Brain microvascular endothelial cell (primary cell): ENCODE measurements around the gene YAP1.
"Not testable (repeated sequence)": the region's sequence is repeated elsewhere in the genome, so short reads cannot be mapped to it uniquely, and the experiment has no call there.

ENCODE experiments used
- DNase-seq: peaks from one replicate; pipeline ENCODE4 v3.0.0-alpha.2; 2020
- H3K27ac ChIP-seq: fragments of 250-450 bp; sonication (Bioruptor Pico); 2 replicates; pipeline ENCODE4 v1.5.1; 2020; ENCODE audit warnings: mild to moderate bottlenecking, moderate library complexity
- H3K27me3 ChIP-seq: fragments of 250-450 bp; sonication (Bioruptor Pico); replicated peaks from 2 replicates; pipeline ENCODE4 v1.5.1; 2020; ENCODE audit warnings: mild to moderate bottlenecking
- H3K36me3 ChIP-seq: fragments of 250-450 bp; sonication (Bioruptor Pico); replicated peaks from 2 replicates; pipeline ENCODE4 v1.5.1; 2020; ENCODE audit warnings: mild to moderate bottlenecking
- H3K4me3 ChIP-seq: 2 replicates; pipeline ENCODE4 v1.5.1; 2011; ENCODE audit warnings: low read depth, mild to moderate bottlenecking, control low read depth, low read length, moderate library complexity
- CTCF ChIP-seq: IDR thresholded peaks from 2 replicates; pipeline ENCODE4 v1.5.1; 2011; ENCODE audit warnings: low read depth, mild to moderate bottlenecking, moderate library complexity, low read length, control low read depth, inconsistent platforms; ENCODE audit errors: missing control alignments
- in situ Hi-C: cut with HindIII; loops from 2 replicates; pipeline ENCODE4 v1.10.0; 2017; ENCODE audit warnings: low sequenced_read_pairs, low pct_ligation_motif_present

YAP1 gene

GRCh38 chr11:102263379-102264003 lies 153.2 kb downstream of the YAP1 start:
- Histone ChIP-seq H3K36me3 (no peaks in the 10 kb centered on the region), H3K27me3 (no peaks in the 10 kb centered on the region), H3K27ac (no peak overlapping the region), H3K4me3 (no peak overlapping the region)
- no peak for DNase-seq
- no peak for TF ChIP-seq CTCF
- in situ Hi-C loops: no loop called here

DNA sequence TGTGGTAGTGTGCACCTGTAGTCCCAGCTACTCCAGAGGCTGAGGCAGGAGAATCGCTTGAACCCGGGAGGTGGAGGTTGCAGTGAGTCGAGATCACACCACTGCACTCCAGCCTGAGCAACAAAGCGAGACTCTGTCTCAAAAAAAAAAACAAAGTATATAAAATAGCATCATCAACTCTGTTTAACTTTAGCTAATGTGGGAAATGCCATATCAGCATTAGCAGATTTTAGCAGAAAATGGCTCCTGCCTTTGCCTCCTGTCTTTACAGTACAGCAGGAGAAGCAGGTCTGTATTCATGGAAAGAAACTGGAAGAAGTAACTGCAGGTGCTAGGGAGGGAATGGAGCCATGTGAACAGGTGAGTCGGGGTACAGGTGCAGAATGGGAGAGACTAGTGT lies 154.5 kb downstream of the YAP1 start:
- in situ Hi-C loops, H3K4me3 ChIP-seq: not testable (repeated sequence)

GRCh38 chr11:102266099-102266498 lies 155.9 kb downstream of the YAP1 start:
- TF ChIP-seq CTCF: no peak
- in situ Hi-C loops: no loop called here
- H3K36me3 ChIP-seq: no peaks in the 10 kb centered on the region
- DNase-seq: no peak
- no peak overlapping the region for H3K4me3 ChIP-seq
- no peak overlapping the region for H3K27ac ChIP-seq
- no peaks in the 10 kb centered on the region for H3K27me3 ChIP-seq

More for the DNA sequence above, 154.5 kb downstream of the YAP1 start:
- H3K36me3 ChIP-seq, DNase-seq, H3K27me3 ChIP-seq, H3K27ac ChIP-seq: not testable (repeated sequence)

DNA sequence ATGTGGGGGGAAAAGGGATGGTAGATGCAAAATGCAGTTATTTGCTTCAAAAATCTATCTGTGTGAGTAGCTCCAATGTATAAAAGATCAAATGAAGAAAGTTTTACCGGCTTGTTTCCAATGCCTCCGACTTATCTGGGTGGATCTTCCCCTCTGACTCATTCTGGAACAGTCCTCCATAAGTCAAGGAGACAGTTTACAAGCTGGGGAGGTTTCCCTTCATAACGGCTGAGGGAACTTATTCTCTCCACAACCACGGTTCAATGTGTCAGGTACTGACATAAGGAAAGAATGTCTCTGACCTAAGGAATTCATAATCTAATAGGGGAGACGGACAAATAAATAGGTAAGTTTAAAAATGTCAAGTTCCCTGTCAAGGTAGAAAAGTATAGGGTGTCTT lies 157.4 kb downstream of the YAP1 start:
- Histone ChIP-seq H3K36me3 (no peaks in the 10 kb centered on the region), H3K27ac (no peak overlapping the region), H3K27me3 (no peaks in the 10 kb centered on the region), H3K4me3 (no peak overlapping the region)
- in situ Hi-C loops: no loop called here
- TF ChIP-seq CTCF: no peak
- DNase-seq: peak; percentile 39

GRCh38 chr11:102268083-102268984 lies 158.1 kb downstream of the YAP1 start:
- Histone ChIP-seq H3K27me3 (no peaks in the 10 kb centered on the region), H3K27ac (no peak overlapping the region), H3K4me3 (peak overlapping the region; percentile 50), H3K36me3 (no peaks in the 10 kb centered on the region)
- DNase-seq: peak; percentile 36
- in situ Hi-C loops: no loop called here
- TF ChIP-seq CTCF: peak; percentile 63

- TF ChIP-seq CTCF: no peak
- H3K4me3 ChIP-seq: peak overlapping the region; percentile 50
- H3K36me3 ChIP-seq: no peaks in the 10 kb centered on the region
- in situ Hi-C loops: no loop called here
- DNase-seq: no peak
- H3K27me3 ChIP-seq: no peaks in the 10 kb centered on the region
- H3K27ac ChIP-seq: no peak overlapping the region
Observed at GRCh38 chr11:102268985-102269470, 158.8 kb downstream of the YAP1 start.
